GM18499 (cell line): ENCODE results near the gene THAP8.

Experiments
- ATAC-seq: cut with Tn5 transposase; IDR thresholded peaks from one replicate; pipeline ENCODE4 v1.9.1; 2021; ENCODE audit warnings: moderate number of reproducible peaks; ENCODE audit not compliant: insufficient read depth, unreplicated experiment

THAP8 gene

DNA sequence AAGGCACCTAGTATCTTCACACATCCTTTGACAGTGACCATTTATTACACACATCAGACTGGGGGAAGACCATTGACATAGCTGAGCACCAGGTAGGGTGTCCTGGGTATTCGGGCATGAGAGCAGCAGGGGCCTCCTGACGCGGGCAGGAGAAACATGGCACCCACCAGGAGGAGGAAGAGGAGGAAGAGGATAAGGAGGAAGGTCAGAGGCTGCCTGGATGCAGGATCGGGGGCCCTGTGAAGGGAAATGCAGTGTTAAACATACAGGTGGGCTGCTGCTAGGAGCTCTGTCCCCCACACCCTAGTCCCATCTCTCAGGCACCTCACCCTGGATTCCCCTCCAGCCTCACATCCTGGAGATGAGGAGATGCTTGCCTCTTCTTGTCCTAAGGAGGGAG, 50.8 kb downstream of the THAP8 start:
- no peak for ATAC-seq

DNA sequence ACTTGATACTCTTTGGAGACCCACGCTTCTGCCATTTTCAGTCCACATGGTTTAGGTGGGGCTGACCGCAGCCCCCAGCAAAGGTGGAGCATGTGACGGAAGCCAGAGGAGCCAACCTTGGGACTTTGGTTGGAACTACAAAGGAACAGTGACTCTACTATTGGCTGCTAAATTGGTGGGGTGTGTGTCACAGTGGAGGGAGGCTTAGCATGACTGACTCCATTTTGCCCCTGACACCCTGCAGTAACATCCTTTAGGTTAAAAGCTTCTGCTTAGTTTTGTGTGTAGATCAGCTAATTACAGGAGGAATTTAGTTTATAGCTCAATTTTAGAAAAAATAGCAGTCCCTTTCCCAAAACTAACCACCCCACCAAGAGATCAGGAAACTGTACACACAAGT, 52.5 kb downstream of the THAP8 start:
- ATAC-seq: no peak

DNA sequence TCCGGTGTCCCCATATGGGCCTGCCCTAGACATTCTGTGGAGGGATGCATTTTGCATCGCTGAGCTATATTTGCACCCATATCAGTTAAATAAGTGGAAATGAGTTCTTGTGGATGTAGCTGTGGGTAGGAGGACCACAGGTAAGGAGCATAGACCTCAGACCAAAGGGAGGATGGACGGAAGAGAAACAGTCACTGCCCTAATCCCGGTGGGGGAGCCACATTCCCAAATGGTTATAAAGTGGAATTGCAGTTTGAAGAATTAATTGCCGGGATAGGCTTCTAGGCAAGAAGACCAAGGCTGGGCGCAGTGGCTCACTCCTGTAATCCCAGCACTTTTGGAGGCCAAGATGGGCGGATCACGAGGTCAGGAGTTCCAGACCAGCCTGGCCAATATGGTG, 57.3 kb downstream of the THAP8 start:
- ATAC-seq: no peak

DNA sequence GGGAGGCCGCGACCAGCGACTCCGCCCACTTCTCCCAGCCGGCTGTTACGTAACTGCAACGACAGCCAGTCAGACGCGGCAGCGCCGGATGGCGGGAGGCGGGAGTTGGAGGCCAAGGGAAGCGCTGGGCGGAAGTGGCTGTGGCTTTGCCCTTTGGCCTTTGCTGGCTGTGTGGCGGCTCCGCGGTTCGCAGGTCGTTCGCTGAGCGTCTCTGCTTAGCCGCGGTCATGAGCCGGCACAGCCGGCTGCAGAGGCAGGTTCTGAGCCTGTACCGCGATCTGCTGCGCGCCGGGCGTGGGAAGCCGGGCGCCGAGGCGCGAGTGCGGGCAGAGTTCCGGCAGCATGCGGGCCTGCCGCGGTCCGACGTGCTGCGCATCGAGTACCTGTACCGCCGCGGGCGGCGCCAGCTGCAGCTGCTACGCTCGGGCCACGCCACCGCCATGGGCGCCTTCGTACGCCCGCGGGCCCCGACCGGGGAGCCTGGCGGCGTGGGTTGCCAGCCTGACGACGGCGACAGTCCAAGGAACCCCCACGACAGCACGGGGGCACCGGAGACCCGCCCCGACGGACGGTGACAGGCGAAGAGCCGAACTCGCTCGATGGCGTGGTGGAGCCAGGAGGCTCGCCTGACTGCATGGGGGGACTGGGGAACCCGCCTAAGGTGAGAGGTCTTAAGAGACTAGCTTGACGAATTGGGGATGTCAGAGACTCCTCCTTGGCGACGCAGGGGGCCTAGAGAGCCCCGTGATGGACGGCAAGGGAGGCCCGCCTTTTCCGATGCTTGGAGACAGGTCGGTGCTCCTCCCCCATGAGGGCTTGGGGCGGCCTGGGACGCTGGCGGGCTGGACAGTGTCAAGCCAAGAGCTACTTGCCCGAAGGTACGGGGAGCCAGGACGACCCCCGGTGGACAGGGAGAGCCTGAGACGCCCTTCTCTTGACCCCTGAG, 58.8 kb downstream of the THAP8 start, which contains the start of gene SDHAF1:
Gene SDHAF1 (plus strand): TSS at position 141 of the 946 bp plus-strand sequence. CDS start 87 bp downstream, at position 228.
- peak; percentile 51 for ATAC-seq

DNA sequence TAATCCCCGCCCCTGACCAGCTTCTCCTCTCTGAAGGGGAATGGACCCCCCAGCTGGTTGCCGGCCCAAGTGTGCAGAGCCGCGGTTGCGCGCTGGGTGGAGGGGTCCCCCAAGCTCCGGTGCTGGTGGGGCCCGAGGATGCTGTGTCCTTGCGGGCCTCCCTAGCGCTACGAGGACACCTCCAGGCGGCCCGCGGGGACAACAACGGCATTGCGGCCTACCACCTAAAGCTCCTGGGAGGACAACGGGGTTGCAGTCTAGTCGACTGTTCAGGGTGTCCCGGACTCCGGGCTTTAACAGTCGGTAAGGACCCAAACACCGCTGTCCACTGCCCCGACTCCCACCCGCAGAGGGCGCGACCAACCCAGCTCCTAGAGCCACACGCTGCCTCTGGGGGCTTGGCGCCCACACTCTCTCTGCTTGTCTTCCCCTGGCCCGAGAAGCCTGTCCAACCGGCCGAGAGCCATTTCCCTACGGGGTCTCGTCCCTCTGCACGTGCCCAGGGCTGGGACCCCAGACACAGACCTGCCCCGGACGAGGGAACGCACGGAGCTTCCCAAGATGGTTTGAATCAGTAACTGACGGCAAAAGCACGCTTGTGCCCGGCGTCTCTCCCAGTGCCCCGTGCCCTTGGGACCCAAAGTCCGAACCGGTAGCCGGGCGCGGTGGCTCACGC, 60.0 kb downstream of the THAP8 start:
- no peak for ATAC-seq

DNA sequence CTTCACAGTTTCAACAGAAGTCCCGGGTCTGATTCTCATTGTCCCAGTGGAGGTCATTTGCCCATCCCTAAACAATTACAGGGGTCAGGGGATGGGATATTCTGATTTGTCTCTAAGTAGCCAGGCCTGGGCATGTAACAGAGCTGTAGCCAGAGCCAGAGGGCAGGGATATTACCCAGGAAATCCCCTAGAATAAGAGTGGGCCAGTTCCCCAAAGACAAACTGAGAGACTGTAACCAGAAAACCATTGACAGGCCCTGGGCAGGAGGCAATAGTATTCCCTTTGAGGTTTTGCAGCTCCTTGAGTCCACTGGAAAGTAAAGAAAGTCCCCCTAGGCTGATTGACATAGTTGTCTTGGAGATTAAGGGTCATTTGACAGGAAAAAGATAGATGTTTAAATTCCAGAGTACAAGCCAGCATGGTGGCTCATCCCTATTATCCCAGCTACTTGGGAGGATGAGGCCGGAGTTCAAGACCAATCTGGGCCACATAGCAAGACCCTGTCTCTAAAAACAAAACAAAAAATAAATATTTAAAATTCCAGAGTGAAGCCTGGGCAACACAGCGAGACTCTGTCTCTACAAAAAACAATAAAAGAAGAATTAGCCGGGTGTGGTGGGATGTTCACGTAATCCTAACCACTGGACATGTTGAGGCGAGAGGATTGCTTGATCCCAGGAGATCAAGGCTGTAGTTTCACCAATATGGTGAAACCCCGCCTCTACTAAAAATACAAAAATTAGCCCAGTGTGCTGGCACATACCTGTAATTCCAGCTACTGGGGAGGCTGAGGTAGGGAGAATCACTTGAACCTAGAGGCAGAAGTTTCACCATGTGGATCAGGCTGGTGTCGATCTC, 60.9 kb downstream of the THAP8 start:
- no peak for ATAC-seq

DNA sequence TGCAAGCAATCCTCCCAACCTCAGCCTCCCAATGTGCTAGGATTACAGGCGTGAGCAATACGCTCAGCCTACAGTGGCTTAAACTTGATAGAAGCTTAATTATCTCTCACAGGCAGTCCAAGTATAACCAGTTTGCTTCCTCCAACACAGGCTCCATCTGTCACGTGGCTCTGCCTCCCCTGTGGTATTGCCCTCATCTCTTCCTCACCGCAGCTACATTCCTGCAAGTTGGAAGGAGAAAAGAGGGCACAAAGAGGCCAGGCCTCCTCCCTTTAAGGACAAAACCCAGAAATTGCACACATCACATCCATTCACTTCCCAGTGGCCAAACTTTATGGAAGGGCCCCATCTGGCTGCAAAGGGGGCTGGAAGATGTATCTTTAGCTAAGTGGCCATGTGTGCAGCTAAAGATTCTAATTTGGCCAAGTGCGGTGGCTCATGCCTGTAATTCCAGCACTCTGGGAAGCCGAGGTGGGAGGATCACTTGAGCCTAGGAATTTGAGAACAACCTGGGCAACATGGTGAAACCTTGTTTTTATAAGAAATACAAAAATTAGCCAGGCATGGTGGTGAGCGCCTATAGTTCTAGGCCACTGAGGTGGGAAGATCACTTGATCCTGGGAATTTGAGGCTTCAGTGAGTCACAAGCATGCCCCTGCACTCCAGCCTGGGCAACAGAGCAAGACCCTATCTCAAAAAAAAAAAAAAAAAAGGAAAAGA, 62.2 kb downstream of the THAP8 start:
- ATAC-seq: no peak

DNA sequence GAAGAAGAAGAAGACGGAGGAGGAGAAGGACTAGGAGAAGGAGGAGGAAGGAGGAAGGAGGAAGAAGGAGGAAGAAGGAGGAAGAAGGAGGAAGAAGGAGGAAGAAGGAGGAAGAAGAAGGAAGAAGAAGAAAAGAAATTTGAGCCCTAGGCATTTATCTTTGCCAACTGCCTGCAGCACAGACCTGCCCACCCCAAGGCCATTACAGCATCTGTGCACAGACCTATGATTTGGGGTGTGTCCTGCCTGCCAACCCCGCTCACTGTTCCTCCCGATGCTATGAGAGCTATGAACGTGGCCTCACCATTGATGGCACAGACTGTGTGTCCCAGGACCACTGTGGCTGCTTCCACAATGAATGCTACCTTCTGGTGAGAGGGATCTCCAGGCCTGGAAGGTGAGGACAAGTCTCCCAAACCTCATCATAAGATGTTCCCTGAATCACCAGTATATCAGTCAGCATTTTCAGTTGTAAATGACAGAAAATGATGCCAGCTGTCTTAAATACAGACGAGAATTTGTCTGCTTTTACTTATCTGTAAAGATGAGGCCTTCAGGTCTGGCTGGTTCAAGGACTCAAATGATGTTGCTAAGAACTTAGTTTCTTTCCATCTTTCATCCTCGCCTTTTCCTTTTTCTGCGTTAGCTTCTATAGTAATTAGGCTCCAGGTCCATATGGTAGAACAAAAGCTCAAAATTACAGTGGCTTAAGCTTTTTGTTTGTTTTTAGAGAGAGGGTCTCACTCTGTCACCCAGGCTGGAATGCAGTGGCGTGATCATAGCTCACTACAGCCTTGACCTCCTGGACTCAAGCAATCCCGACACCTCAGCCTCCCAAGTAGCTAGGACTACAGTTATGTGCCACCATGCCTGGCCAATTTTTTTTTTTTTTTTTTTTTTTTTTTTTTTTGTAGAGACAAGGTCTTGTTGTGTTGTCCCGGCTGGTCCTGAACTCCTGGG, 63.0 kb downstream of the THAP8 start:
- ATAC-seq: no peak

DNA sequence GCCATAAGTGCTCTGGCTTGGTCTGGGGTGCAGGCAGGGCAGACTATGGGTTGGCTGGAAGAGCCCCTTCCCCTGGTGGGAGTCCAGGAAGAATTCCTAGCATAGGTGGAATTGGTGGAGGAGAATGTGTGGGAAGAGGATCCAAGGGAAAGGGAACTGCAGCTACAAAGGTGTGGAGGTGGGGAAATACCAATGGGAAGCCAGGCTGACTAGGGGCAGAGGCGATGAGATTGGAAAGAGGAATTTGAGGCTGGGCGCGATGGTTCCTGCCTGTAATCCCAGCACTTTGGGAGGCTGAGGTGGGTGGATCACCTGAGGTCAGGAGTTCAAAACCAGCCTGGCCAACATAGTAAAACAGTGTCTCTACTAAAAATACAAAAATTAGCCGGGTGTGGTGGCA, 63.9 kb downstream of the THAP8 start:
- ATAC-seq: no peak

DNA sequence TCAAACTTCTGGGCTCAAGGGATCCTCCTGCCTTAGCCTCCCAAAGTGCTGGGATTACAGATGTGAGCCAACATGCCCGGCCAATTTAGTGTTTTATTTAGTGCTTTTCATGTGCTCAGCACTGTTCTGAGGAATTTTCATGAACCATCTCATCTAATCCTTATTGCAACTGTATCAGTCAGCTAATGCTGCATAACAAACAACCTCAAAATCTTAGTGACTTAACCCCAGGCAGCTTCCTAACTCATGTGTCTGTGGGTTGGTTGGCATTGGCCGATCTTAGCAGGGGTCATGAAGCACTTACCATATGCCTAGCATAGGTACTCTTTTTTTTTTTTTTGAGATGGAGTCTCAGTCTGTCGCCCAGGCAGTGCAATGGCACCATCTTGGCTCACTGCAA, 65.3 kb downstream of the THAP8 start:
- no peak for ATAC-seq

DNA sequence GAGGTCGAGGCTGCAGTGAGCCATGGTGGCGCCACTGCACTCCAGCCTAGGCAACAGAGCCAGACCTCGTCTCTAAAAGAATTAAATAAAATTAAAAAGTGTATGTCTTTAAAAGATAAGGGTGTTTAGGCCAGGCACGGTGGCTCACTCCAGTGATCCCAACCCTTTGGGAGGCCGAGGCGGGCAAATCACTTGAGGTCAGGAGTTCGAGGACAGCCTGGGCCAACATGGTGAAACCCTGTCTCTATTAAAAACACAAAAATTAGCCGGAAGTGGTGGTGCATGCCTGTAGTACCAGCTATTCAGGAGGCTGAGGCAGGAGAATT, 66.6 kb downstream of the THAP8 start:
- no peak for ATAC-seq

DNA sequence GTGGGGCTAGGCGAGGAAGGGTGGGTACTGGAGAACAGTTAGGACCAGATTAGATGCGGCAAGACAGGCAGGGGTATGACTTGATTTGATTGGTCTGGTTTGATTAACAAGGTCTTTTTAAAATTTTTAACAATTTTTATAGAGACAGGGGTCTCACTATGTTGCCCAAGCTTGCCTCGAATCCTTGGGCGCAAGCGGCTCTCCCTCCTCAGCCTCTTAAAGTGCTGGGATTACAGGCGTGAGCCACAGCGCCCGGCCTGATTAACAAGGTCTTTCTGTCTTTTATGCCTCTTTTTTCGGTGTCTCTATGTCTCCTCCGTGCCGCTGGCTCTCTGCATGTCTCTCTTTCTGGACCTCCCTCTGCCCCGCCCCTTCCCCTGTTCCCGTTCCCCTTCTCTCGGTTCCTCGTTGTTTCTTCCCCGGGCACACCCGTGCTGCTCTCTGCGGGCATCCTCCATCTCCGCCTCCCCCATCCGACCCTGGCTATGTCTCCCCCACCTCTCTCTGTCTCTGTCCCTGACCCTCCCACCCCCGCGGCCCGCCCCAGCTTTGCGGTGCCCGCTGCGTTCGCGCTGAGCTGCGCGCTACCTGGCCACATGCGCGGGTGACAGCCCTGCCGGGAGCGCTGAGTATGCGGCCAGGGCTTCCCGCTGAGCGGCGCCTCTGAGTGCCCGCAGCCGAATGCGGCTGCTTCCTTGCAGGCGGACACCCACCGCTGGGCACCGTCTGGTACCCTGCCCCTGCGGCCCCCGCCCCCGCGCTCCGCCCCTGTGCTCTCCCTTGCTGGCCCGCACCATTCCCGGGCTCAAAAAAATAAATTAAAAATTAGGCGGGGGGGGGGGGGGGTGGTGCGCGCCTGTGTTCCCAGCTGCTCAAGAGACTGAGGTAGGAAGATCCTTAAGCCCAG, 67.2 kb downstream of the THAP8 start:
- no peak for ATAC-seq

DNA sequence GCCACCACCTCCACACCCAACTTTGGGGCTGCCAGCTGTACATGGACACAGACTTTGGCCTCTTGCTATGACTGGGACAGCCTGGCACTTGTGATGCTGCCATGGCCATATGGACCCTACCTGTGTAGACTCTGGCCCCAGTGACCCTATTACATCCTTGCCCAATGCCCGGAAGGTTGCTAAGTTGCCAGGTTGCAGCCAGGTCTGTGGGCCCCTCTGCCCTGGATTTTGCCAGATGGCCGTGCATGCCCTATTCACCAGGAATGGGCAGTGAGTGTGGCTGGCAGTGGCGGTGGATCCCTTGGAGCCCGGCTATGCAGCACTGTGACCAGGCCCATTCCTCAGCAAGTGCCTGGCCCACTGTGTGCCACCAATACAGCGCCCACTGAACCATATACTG, 68.0 kb downstream of the THAP8 start:
- ATAC-seq: no peak
